CD14-positive monocyte (primary cell): Measurements from ENCODE around the gene AGAP1. TPM values are rescaled to one million over a fixed set of nuclear protein-coding genes. Genes with fewer than 3 reads are reported as not detected.

Source experiments
- DNase-seq, 3 donors: peaks; one replicate each; pipeline ENCODE4 v3.0.0-alpha.2; 2011 to 2022
- H2AFZ ChIP-seq: 2 replicates; pipeline ENCODE4 v1.6.0; 2012; ENCODE audit warnings: mild to moderate bottlenecking, low read depth, low read length, inconsistent platforms; ENCODE audit not compliant: insufficient read depth, poor library complexity, severe bottlenecking
- H3K27ac ChIP-seq, 2 donors: 1 replicate in 1 of 2; 2 replicates in 1 of 2; pipeline ENCODE4 v1.5.1; 2012 to 2013; ENCODE audit warnings: low read length in 2 of 2, control low read depth in 1 of 2, inconsistent platforms in 1 of 2, low read depth in 1 of 2, mild to moderate bottlenecking in 1 of 2
- H3K27me3 ChIP-seq, 2 donors: one replicate each; pipeline versions ENCODE4 v1.6.0 to v1.6.1; 2011 to 2013; ENCODE audit warnings: low read length in 2 of 2; ENCODE audit not compliant: control insufficient read depth in 2 of 2, insufficient read depth in 2 of 2
- H3K36me3 ChIP-seq, 2 donors: replicated peaks in 1 of 2; 1 replicate in 1 of 2; 2 replicates in 1 of 2; pipeline versions ENCODE4 v1.5.1 to v1.6.1; 2012 to 2013; ENCODE audit warnings: low read length in 2 of 2, control low read depth in 1 of 2, inconsistent platforms in 1 of 2, mild to moderate bottlenecking in 1 of 2; ENCODE audit not compliant: insufficient read depth in 2 of 2, control insufficient read depth in 1 of 2
- H3K4me1 ChIP-seq, 2 donors: 1 replicate in 1 of 2; 2 replicates in 1 of 2; pipeline versions ENCODE4 v1.5.1 to v1.6.1; 2012 to 2013; ENCODE audit warnings: low read length in 2 of 2, control low read depth in 1 of 2, inconsistent platforms in 1 of 2, mild to moderate bottlenecking in 1 of 2, moderate library complexity in 1 of 2; ENCODE audit not compliant: insufficient read depth in 2 of 2, control insufficient read depth in 1 of 2
- H3K4me2 ChIP-seq: replicated peaks from 2 replicates; pipeline ENCODE3; 2012; ENCODE audit warnings: low read length, moderate library complexity, mild to moderate bottlenecking; ENCODE audit not compliant: poor library complexity, severe bottlenecking; ENCODE audit errors: extremely low read depth
- H3K4me3 ChIP-seq, 3 experiments: fragments of 200-600 bp in 1 of 3; sonication (generic) in 1 of 3; replicated peaks in 1 of 3; 1 replicate in 2 of 3; 2 replicates in 1 of 3; pipeline ENCODE4 v1.5.1; 2011 to 2013; ENCODE audit warnings: low read length in 3 of 3, mild to moderate bottlenecking in 3 of 3, control low read depth in 2 of 3, low read depth in 2 of 3, inconsistent platforms in 1 of 3, moderate library complexity in 1 of 3
- H3K79me2 ChIP-seq: 2 replicates; pipeline ENCODE4 v1.6.0; 2012; ENCODE audit warnings: mild to moderate bottlenecking, control low read depth, inconsistent platforms, low read length, moderate library complexity; ENCODE audit not compliant: insufficient read depth
- H3K9ac ChIP-seq: 2 replicates; pipeline ENCODE4 v1.6.0; 2017; ENCODE audit warnings: low read length, mild to moderate bottlenecking; ENCODE audit not compliant: insufficient read depth, poor library complexity, severe bottlenecking
- H3K9me3 ChIP-seq, 2 donors: replicated peaks in 1 of 2; 1 replicate in 1 of 2; 2 replicates in 1 of 2; pipeline versions ENCODE4 v1.5.1 to v1.6.1; 2012 to 2013; ENCODE audit warnings: low read length in 2 of 2, control low read depth in 1 of 2; ENCODE audit not compliant: control insufficient read depth in 1 of 2, insufficient read depth in 1 of 2
- H4K20me1 ChIP-seq: 2 replicates; pipeline ENCODE4 v1.6.0; 2012; ENCODE audit warnings: mild to moderate bottlenecking, low read length, control low read depth, moderate library complexity; ENCODE audit not compliant: insufficient read depth
- H3K27ac Mint-ChIP-seq, 7 donors: one replicate each; pipeline ENCODE4 v1.8.0; 2020; ENCODE audit warnings: mild to moderate bottlenecking in 7 of 7, mixed read lengths in 7 of 7, moderate library complexity in 6 of 7, inconsistent platforms in 2 of 7
- H3K27me3 Mint-ChIP-seq, 3 donors: one replicate each; pipeline ENCODE4 v1.8.0; 2021 to 2022; ENCODE audit warnings: low read depth in 3 of 3, mild to moderate bottlenecking in 3 of 3, mixed read lengths in 3 of 3, moderate library complexity in 3 of 3, inconsistent platforms in 1 of 3
- H3K36me3 Mint-ChIP-seq, 2 donors: one replicate each; pipeline ENCODE4 v1.8.0; 2020; ENCODE audit warnings: mixed read lengths in 2 of 2, inconsistent platforms in 1 of 2, mild to moderate bottlenecking in 1 of 2
- H3K4me1 Mint-ChIP-seq: one replicate; pipeline ENCODE4 v1.8.0; 2020; ENCODE audit warnings: mild to moderate bottlenecking, mixed read lengths
- H3K4me3 Mint-ChIP-seq, 2 donors: one replicate each; pipeline ENCODE4 v1.8.0; 2020; ENCODE audit warnings: mild to moderate bottlenecking in 2 of 2, mixed read lengths in 2 of 2, moderate library complexity in 1 of 2
- H3K9me3 Mint-ChIP-seq, 7 donors: one replicate each; pipeline ENCODE4 v1.8.0; 2020 to 2022; ENCODE audit warnings: mixed read lengths in 7 of 7, mild to moderate bottlenecking in 6 of 7, moderate library complexity in 6 of 7, inconsistent platforms in 2 of 7
- CTCF ChIP-seq: fragments of 200-600 bp; IDR thresholded peaks from one replicate; pipeline ENCODE4 v1.8.0; 2022; ENCODE audit warnings: antibody characterized with exemption, mild to moderate bottlenecking
- WGBS: methylation state at CpG from one replicate; pipeline ENCODE4 v1.1.5; 2013; ENCODE audit warnings: missing lambda C conversion rate; ENCODE audit not compliant: insufficient coverage; 5-methylcytosine and 5-hydroxymethylcytosine counted together
- intact Hi-C, 2 donors: fragments of 100-400 bp; cut with micrococcal nuclease; formaldehyde crosslinking; loops; one replicate each; pipeline versions ENCODE4 v1.15.0 to v1.15.1; 2023
- polyA plus RNA-seq, 3 donors: library from polyadenylated mRNA; depleted of rRNA in 1 of 3; unstranded in 2 of 3; stranded (reverse) in 1 of 3; fragments of 300-500 nt in 2 of 3; fragments of >200 nt in 1 of 3; fragmentation: Illumina TruSeq in 2 of 3; gene quantifications; 1 replicate in 2 of 3; 2 replicates in 1 of 3; pipeline ENCODE4 v1.2.3, GENCODE V29; 2012 to 2021

Gene AGAP1
- polyA plus RNA-seq, 3 donors: 0.12 TPM; not detected in 2

- H3K27me3 ChIP-seq: no peaks in the 10 kb centered on the region
- TF ChIP-seq CTCF: no peak
- 89% methylated on average over 5 of the region's 6 CpGs for WGBS
- Mint-ChIP-seq H3K27ac (no peak overlapping the region), H3K27me3 (peaks cover 0 to 3% (median 1%) of the 10 kb centered on the region in 3 donors), H3K9me3 (peaks cover 0 to 6% (median 0%) of the 10 kb centered on the region in 7 donors), H3K4me1 (no peaks in the 10 kb centered on the region), H3K36me3 (no peaks in the 10 kb centered on the region), H3K4me3 (no peak overlapping the region)
- no peak overlapping the region for H3K4me3 ChIP-seq
- no peak overlapping the region for H3K27ac ChIP-seq
- H4K20me1 ChIP-seq: no peaks in the 10 kb centered on the region
- no peak overlapping the region for H3K4me2 ChIP-seq
- DNase-seq: no peak
- intact Hi-C loops: no loop called here
- no peaks in the 10 kb centered on the region for H3K79me2 ChIP-seq
- H3K9ac ChIP-seq: no peak overlapping the region
- H3K9me3 ChIP-seq: no peaks in the 10 kb centered on the region
- H3K4me1 ChIP-seq: no peaks in the 10 kb centered on the region
- H2AFZ ChIP-seq: no peak overlapping the region
- H3K36me3 ChIP-seq: no peaks in the 10 kb centered on the region
These were observed 40.2 kb upstream of the AGAP1 start for GRCh38 chr2:235453605-235454151.

GRCh38 chr2:235458839-235459273, 35.0 kb upstream of the AGAP1 start:
- no peak for TF ChIP-seq CTCF
- intact Hi-C loops: no loop called here

More at GRCh38 chr2:235458839-235459273, 35.0 kb upstream of the AGAP1 start:
- no peaks in the 10 kb centered on the region for H4K20me1 ChIP-seq
- no peak overlapping the region for H2AFZ ChIP-seq
- H3K36me3 ChIP-seq: no peaks in the 10 kb centered on the region
- 83% methylated on average over 4 of the region's 7 CpGs for WGBS
- no peaks in the 10 kb centered on the region for H3K4me1 ChIP-seq
- H3K9ac ChIP-seq: no peak overlapping the region
- no peak overlapping the region for H3K4me3 ChIP-seq
- H3K27me3 ChIP-seq: no peaks in the 10 kb centered on the region
- H3K27ac ChIP-seq: no peak overlapping the region
- Mint-ChIP-seq H3K27me3 (peaks cover 7 to 9% (median 8%) of the 10 kb centered on the region in 3 donors), H3K9me3 (peaks cover 0 to 10% (median 0%) of the 10 kb centered on the region in 7 donors), H3K4me3 (no peak overlapping the region), H3K36me3 (no peaks in the 10 kb centered on the region), H3K27ac (no peak overlapping the region), H3K4me1 (no peaks in the 10 kb centered on the region)
- no peak for DNase-seq
- no peaks in the 10 kb centered on the region for H3K79me2 ChIP-seq
- H3K4me2 ChIP-seq: no peak overlapping the region
- no peaks in the 10 kb centered on the region for H3K9me3 ChIP-seq
